ENCODE data around the gene TEX101.

GRCh38 chr19:43465468-43466120 lies 50.9 kb downstream of the TEX101 start, which contains the start of gene LYPD3:
- TF ChIP-seq CTCF (IDR thresholded peaks at IDR 0.05) (no peak), ZFX (IDR thresholded peaks at IDR 0.05; ENCODE audit: borderline replicate concordance) (no peak)

All from 22Rv1 (cell line).